ENCODE results near the gene DGKA.

The DGKA gene

DNA sequence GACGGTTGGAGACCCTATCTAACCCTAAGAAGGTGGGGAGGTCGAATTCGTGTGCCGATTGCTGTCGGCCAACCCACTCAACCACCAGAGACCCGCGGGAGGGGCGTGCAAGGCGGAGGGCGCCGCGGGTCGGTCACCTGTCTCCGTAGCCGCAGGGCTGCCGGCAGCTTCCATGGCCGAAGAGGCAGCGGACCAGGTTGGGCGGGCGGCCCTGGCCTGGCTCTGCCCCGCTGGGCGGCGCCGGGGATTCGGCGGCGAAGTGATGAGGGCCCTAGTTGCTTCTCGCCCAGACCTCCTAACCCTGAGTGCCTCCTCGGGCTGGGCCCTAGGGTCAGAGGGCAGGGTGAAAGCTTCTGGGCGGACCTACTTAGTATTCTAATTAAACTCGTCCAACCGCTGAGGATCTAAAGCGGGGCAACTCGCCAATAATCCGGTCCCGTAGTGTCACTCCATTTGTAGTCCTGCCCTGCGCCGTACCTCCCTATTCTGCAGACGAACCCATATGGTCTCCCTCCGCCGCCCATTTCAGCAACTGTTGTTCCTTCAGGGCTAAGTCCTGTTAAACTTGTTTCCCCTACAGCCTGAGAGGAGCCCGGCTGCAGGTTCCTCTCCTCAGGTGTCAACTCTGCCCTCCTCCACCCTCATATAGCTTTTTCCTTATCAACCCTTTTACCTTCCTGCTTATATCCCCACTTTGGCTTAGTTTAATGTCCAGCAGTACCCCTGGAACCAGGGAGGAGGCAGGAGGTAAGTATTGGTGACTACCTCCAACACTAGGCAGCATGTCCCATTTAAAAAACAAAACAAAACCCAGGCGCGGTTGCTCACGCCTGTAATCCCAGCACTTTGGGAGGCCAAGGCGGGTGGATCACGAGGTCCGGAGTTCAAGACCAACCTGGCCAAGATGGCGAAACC is 3.1 kb upstream of the DGKA start, which contains the start of gene PYM1:
PYM1 (minus strand) TSS at position 307 of the 915 bp plus-strand sequence; CDS start at position 174, 133 bp downstream.
- Histone ChIP-seq H3K18ac (ENCODE audit: low read length) (peak within 1 kb of the TSS; percentile 96), H3K4me2 (ENCODE audit: low read length) (peak within 1 kb of the TSS; percentile 35), H3K9ac (ENCODE audit: low read length) (peak within 1 kb of the TSS; percentile 75), H3K4me1 (ENCODE audit: control insufficient read depth, low read depth, low read length) (peaks cover 6% of the 10 kb centered on the region), H3K79me2 (ENCODE audit: control insufficient read depth, insufficient read depth, low read length) (peaks cover 29% of the 10 kb centered on the region), H3K23ac (ENCODE audit: low read length) (peak within 1 kb of the TSS; percentile 71), H2BK15ac (replicated peaks; ENCODE audit: low read depth) (no peak within 1 kb of the TSS), H3K56ac (ENCODE audit: low read length) (peak within 1 kb of the TSS; percentile 97), H4K5ac (ENCODE audit: low read length) (peak within 1 kb of the TSS; percentile 5), H3K4ac (ENCODE audit: low read depth, low read length) (peak within 1 kb of the TSS; percentile 89), H3K36me3 (ENCODE audit: control insufficient read depth, insufficient read depth, low read length) (no peaks in the 10 kb centered on the region), H3K79me1 (ENCODE audit: low read length) (peaks cover 8% of the 10 kb centered on the region), H3K27me3 (ENCODE audit: insufficient read depth, low read length, poor library complexity) (peaks cover 2% of the 10 kb centered on the region), H3K4me3 (ENCODE audit: low read length) (peak within 1 kb of the TSS; percentile 78), H3K27ac (ENCODE audit: low read depth, low read length) (peak within 1 kb of the TSS; percentile 96), H2BK5ac (ENCODE audit: low read length) (peak within 1 kb of the TSS; percentile 97), H4K8ac (ENCODE audit: low read depth, low read length) (peak within 1 kb of the TSS; percentile 92), H2BK120ac (ENCODE audit: low read depth, low read length) (peak within 1 kb of the TSS; percentile 73), H2AK5ac (ENCODE audit: low read length) (peak within 1 kb of the TSS; percentile 24)
- peak; percentile 95 for DNase-seq
- no CpG with 5 or more reads among the region's 49 CpGs for WGBS (ENCODE audit: extremely low coverage, insufficient coverage, low lambda C conversion rate)

DNA sequence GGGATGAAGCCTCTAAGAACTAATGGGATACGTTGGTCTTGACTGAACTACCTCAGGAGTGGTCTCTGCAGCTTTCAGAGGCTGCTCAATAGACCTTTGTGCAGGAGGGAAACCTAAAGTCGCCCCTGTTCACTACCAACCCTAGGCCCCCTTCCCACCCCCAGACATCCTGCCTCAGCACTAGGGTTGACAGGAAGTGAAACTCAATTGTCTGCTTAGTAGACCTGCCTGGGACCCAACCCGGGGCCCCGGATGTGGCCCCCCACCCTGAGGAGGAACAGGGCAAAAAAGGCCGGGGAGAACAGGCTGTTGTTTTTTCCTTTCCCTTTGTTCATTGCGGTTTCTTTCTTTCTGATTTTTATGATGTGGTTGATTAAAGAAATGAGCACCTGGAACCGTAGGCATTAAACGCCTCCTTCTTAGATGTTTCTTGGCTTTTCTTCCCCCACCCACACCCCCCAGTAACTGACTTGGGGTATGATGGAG is 1.6 kb upstream of the DGKA start:
- Histone ChIP-seq H3K27me3 (ENCODE audit: insufficient read depth, low read length, poor library complexity) (peaks cover 5% of the 10 kb centered on the region), H3K4me2 (ENCODE audit: low read length) (no peak overlapping the region), H2BK15ac (replicated peaks; ENCODE audit: low read depth) (no peak overlapping the region), H3K79me2 (ENCODE audit: control insufficient read depth, insufficient read depth, low read length) (peaks cover 21% of the 10 kb centered on the region), H2AK5ac (ENCODE audit: low read length) (no peak overlapping the region), H3K79me1 (ENCODE audit: low read length) (peaks cover 6% of the 10 kb centered on the region), H3K4me3 (ENCODE audit: low read length) (no peak overlapping the region), H3K23ac (ENCODE audit: low read length) (no peak overlapping the region), H3K4me1 (ENCODE audit: control insufficient read depth, low read depth, low read length) (peaks cover 6% of the 10 kb centered on the region), H3K56ac (ENCODE audit: low read length) (no peak overlapping the region), H3K36me3 (ENCODE audit: control insufficient read depth, insufficient read depth, low read length) (no peaks in the 10 kb centered on the region), H2BK120ac (ENCODE audit: low read depth, low read length) (no peak overlapping the region), H3K9ac (ENCODE audit: low read length) (no peak overlapping the region), H2BK5ac (ENCODE audit: low read length) (no peak overlapping the region), H3K4ac (ENCODE audit: low read depth, low read length) (no peak overlapping the region), H4K8ac (ENCODE audit: low read depth, low read length) (no peak overlapping the region), H4K5ac (ENCODE audit: low read length) (no peak overlapping the region), H3K27ac (ENCODE audit: low read depth, low read length) (no peak overlapping the region), H3K18ac (ENCODE audit: low read length) (no peak overlapping the region)
- no peak for DNase-seq
- no CpG with 5 or more reads among the region's 8 CpGs for WGBS (ENCODE audit: extremely low coverage, insufficient coverage, low lambda C conversion rate)

DNA sequence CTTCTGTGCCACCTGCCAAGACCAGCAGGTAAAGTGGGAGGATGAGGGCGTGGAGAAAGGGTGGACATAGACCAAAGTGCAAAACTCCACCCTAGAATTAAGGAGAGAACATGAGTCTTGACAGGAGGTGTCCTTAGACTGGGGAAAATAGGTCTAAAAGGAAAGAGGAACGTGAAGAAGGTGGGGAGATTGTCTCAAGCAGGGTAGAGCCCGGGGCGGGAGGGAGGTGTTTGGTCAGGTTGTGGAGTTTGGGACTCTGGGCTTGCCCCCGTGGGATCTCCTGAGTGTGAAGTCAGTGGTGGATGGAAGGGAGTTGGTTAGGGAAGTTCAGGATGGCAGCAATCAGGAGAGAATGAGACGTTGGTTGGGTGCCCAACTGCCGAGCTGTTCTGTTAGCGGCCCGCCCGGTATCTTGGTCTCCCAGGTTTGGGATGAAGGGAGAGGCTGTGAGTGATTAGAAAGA is 386 bp downstream of the DGKA start:
- peak overlapping the region; percentile 15 for H3K18ac ChIP-seq (ENCODE audit: low read length)
- peak overlapping the region; percentile 81 for H3K4me2 ChIP-seq (ENCODE audit: low read length)
- no CpG with 5 or more reads among the region's 10 CpGs for whole genome bisulfite sequencing (ENCODE audit: extremely low coverage, insufficient coverage, low lambda C conversion rate)
- H3K56ac ChIP-seq (ENCODE audit: low read length) = peak overlapping the region; percentile 81
- no peak overlapping the region for H2BK5ac ChIP-seq (ENCODE audit: low read length)
- no peaks in the 10 kb centered on the region for H3K36me3 ChIP-seq (ENCODE audit: control insufficient read depth, insufficient read depth, low read length)
- H3K27ac ChIP-seq (ENCODE audit: low read depth, low read length) = no peak overlapping the region
- H3K9ac ChIP-seq (ENCODE audit: low read length) = peak overlapping the region; percentile 75
- no peaks in the 10 kb centered on the region for H3K79me1 ChIP-seq (ENCODE audit: low read length)
- peak overlapping the region; percentile 24 for H3K4me3 ChIP-seq (ENCODE audit: low read length)
- H3K23ac ChIP-seq (ENCODE audit: low read length) = no peak overlapping the region
- no peak overlapping the region for H3K4ac ChIP-seq (ENCODE audit: low read depth, low read length)
- no peak overlapping the region for H4K5ac ChIP-seq (ENCODE audit: low read length)
- H3K4me1 ChIP-seq (ENCODE audit: control insufficient read depth, low read depth, low read length) = peaks cover 3% of the 10 kb centered on the region
- H2BK15ac ChIP-seq (replicated peaks; ENCODE audit: low read depth) = no peak overlapping the region
- H3K79me2 ChIP-seq (ENCODE audit: control insufficient read depth, insufficient read depth, low read length) = peaks cover 3% of the 10 kb centered on the region
- H2AK5ac ChIP-seq (ENCODE audit: low read length) = no peak overlapping the region
- H2BK120ac ChIP-seq (ENCODE audit: low read depth, low read length) = no peak overlapping the region
- DNase-seq = peak; percentile 30
- peak overlapping the region; percentile 84 for H4K8ac ChIP-seq (ENCODE audit: low read depth, low read length)
- H3K27me3 ChIP-seq (ENCODE audit: insufficient read depth, low read length, poor library complexity) = peaks cover 8% of the 10 kb centered on the region

DNA sequence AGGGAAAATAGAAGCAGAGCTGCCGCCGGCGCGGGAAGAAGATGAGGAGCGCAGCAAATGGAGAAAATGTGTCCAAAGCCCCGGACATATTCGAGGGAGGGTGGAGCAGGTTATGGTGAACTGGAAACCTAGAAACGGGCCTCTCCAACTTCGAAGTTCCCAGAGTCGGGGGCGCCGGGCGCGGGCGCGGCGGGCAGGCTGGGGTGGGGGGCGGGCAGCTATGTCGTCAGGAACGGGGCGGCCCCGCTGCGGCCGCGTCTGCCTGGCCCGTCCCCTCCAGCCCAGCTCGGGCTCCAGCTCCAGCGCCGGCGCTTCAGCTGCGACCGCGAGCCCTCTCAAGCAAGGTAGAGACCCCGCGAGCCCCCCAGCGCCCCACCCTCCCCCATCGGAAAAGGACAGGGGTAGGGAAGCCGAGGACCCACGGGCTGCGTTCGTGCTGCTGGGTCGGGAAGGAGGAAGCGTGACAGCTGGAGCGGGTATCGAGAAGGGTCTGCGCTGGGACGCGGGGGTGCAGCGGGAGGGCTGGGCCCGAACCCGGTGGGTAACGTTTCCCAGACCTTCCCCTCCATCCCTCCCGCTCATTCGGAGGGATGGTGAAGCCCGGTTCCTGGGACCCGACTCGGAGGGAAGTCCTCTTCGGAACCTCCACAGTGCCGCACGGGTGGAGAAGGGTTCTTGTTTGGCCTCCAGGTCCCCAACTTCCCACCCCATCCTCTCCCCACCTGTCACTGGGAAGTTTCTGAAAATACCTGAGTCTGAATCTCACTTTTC is 1.0 kb downstream of the DGKA start:
- H3K79me1 ChIP-seq (ENCODE audit: low read length) = no peaks in the 10 kb centered on the region
- H3K4me2 ChIP-seq (ENCODE audit: low read length) = peak overlapping the region; percentile 93
- peak overlapping the region; percentile 77 for H3K9ac ChIP-seq (ENCODE audit: low read length)
- H2BK15ac ChIP-seq (replicated peaks; ENCODE audit: low read depth) = no peak overlapping the region
- H3K4me1 ChIP-seq (ENCODE audit: control insufficient read depth, low read depth, low read length) = peaks cover 3% of the 10 kb centered on the region
- H3K27me3 ChIP-seq (ENCODE audit: insufficient read depth, low read length, poor library complexity) = peaks cover 8% of the 10 kb centered on the region
- DNase-seq = peak; percentile 40
- H4K8ac ChIP-seq (ENCODE audit: low read depth, low read length) = peak overlapping the region; percentile 84
- no peak overlapping the region for H2AK5ac ChIP-seq (ENCODE audit: low read length)
- H3K27ac ChIP-seq (ENCODE audit: low read depth, low read length) = no peak overlapping the region
- peak overlapping the region; percentile 15 for H3K18ac ChIP-seq (ENCODE audit: low read length)
- no peak overlapping the region for H3K4ac ChIP-seq (ENCODE audit: low read depth, low read length)
- H4K5ac ChIP-seq (ENCODE audit: low read length) = no peak overlapping the region
- H2BK120ac ChIP-seq (ENCODE audit: low read depth, low read length) = no peak overlapping the region
- H3K4me3 ChIP-seq (ENCODE audit: low read length) = peak overlapping the region; percentile 52
- H3K79me2 ChIP-seq (ENCODE audit: control insufficient read depth, insufficient read depth, low read length) = no peaks in the 10 kb centered on the region
- no peaks in the 10 kb centered on the region for H3K36me3 ChIP-seq (ENCODE audit: control insufficient read depth, insufficient read depth, low read length)
- no peak overlapping the region for H2BK5ac ChIP-seq (ENCODE audit: low read length)
- no CpG with 5 or more reads among the region's 60 CpGs for WGBS (ENCODE audit: extremely low coverage, insufficient coverage, low lambda C conversion rate)
- no peak overlapping the region for H3K23ac ChIP-seq (ENCODE audit: low read length)
- H3K56ac ChIP-seq (ENCODE audit: low read length) = peak overlapping the region; percentile 87

DNA sequence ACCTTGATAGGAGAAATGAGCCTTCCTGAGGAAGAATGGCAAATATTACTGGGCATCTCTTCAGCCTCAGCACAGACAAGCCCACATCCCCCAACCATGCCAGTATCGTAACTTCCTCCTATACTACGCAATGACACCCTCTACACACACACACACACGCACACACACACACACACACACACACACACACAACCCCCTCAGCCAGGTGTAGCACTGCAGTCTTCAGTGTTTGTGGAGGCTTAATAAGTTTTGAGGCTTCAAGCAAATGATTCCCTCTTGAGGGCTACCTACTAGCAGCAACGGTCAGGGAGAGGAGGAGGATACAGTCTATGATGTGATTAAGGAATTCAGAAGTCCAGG is 1.6 kb downstream of the DGKA start:
- WGBS (ENCODE audit: extremely low coverage, insufficient coverage, low lambda C conversion rate) = no CpG with 5 or more reads among the region's 4 CpGs
- peak overlapping the region; percentile 93 for H3K4me2 ChIP-seq (ENCODE audit: low read length)
- H3K27ac ChIP-seq (ENCODE audit: low read depth, low read length) = no peak overlapping the region
- peaks cover 3% of the 10 kb centered on the region for H3K4me1 ChIP-seq (ENCODE audit: control insufficient read depth, low read depth, low read length)
- no peak for DNase-seq
- H3K9ac ChIP-seq (ENCODE audit: low read length) = peak overlapping the region; percentile 77
- H2AK5ac ChIP-seq (ENCODE audit: low read length) = no peak overlapping the region
- no peak overlapping the region for H4K8ac ChIP-seq (ENCODE audit: low read depth, low read length)
- no peak overlapping the region for H2BK15ac ChIP-seq (replicated peaks; ENCODE audit: low read depth)
- H3K79me1 ChIP-seq (ENCODE audit: low read length) = no peaks in the 10 kb centered on the region
- no peak overlapping the region for H3K4me3 ChIP-seq (ENCODE audit: low read length)
- H3K27me3 ChIP-seq (ENCODE audit: insufficient read depth, low read length, poor library complexity) = peaks cover 8% of the 10 kb centered on the region
- no peak overlapping the region for H2BK120ac ChIP-seq (ENCODE audit: low read depth, low read length)
- H3K23ac ChIP-seq (ENCODE audit: low read length) = no peak overlapping the region
- no peak overlapping the region for H2BK5ac ChIP-seq (ENCODE audit: low read length)
- H3K79me2 ChIP-seq (ENCODE audit: control insufficient read depth, insufficient read depth, low read length) = no peaks in the 10 kb centered on the region
- H3K36me3 ChIP-seq (ENCODE audit: control insufficient read depth, insufficient read depth, low read length) = no peaks in the 10 kb centered on the region
- no peak overlapping the region for H4K5ac ChIP-seq (ENCODE audit: low read length)
- no peak overlapping the region for H3K18ac ChIP-seq (ENCODE audit: low read length)
- peak overlapping the region; percentile 87 for H3K56ac ChIP-seq (ENCODE audit: low read length)
- no peak overlapping the region for H3K4ac ChIP-seq (ENCODE audit: low read depth, low read length)
